Dedifferentiated amniotic fluid mesenchymal stem cell (primary cell): ENCODE results near the gene ADGRL1.

Source experiments
- DNase-seq: peaks from one replicate; pipeline ENCODE4 v3.0.0-alpha.2; 2016; ENCODE audit errors: extremely low spot score

Gene ADGRL1

GRCh38 chr19:14139944-14140343 is 66.0 kb downstream of the ADGRL1 start:
- no peak for DNase-seq

GRCh38 chr19:14138576-14139265 is 67.2 kb downstream of the ADGRL1 start:
- DNase-seq = no peak

- DNase-seq = peak; percentile 100
Measured at GRCh38 chr19:14136509-14137281, 69.3 kb downstream of the ADGRL1 start, which contains the start of gene ASF1B. Gene ASF1B (minus strand): TSS chr19:14136589. CDS start chr19:14136456, 133 bp downstream.

- no peak for DNase-seq
Measured at GRCh38 chr19:14135985-14136508, 69.9 kb downstream of the ADGRL1 start.

GRCh38 chr19:14135355-14135754 is 70.6 kb downstream of the ADGRL1 start:
- no peak for DNase-seq

- DNase-seq = no peak
Measured at GRCh38 chr19:14127929-14128509, 78.0 kb downstream of the ADGRL1 start.

- no peak for DNase-seq
Measured at GRCh38 chr19:14127176-14127575, 78.8 kb downstream of the ADGRL1 start.

- DNase-seq = no peak
Measured at GRCh38 chr19:14122924-14123323, 83.0 kb downstream of the ADGRL1 start.

- DNase-seq = no peak
Measured at GRCh38 chr19:14120497-14120780, 85.5 kb downstream of the ADGRL1 start.

GRCh38 chr19:14119644-14120496 is 86.1 kb downstream of the ADGRL1 start:
- no peak for DNase-seq

GRCh38 chr19:14119146-14119545 is 86.8 kb downstream of the ADGRL1 start:
- no peak for DNase-seq

GRCh38 chr19:14118165-14119051 is 87.6 kb downstream of the ADGRL1 start:
- DNase-seq = peak; percentile 20

GRCh38 chr19:14117668-14118164 is 88.3 kb downstream of the ADGRL1 start, which contains the start of gene PRKACA:
Gene PRKACA (minus strand): TSS chr19:14117762. CDS start chr19:14117547, 215 bp downstream.
- peak; percentile 98 for DNase-seq

- no peak for DNase-seq
Measured at GRCh38 chr19:14116918-14117578, 88.9 kb downstream of the ADGRL1 start.

GRCh38 chr19:14116525-14116917 is 89.4 kb downstream of the ADGRL1 start:
- DNase-seq = no peak

GRCh38 chr19:14115756-14116155 is 90.2 kb downstream of the ADGRL1 start:
- DNase-seq = no peak

GRCh38 chr19:14114854-14115253 is 91.1 kb downstream of the ADGRL1 start:
- no peak for DNase-seq

GRCh38 chr19:14114439-14114838 is 91.5 kb downstream of the ADGRL1 start:
- DNase-seq = no peak

- DNase-seq = no peak
Measured at GRCh38 chr19:14113762-14114414, 92.1 kb downstream of the ADGRL1 start.
